ENCODE results near the gene GATA3.

GATA3 gene

DNA sequence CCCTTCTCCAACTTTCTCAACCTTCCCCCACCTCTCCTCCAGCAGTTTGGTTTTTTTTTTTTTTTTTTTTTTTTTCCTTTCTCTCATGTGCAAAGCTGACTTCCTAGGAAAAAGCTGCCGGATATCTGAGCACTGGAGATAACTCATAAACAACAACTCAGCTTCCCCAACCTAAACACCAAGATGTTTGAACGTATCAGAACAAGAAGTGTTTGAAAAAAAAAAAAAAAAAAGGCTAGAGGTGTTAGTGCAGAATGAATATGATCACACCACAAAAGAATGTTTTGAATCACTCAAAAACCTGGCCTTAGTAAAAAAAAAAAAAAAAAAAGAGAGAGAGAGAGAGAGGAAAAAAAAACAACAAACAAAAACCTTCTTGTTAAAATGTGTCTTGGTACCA lies 11.2 kb downstream of the GATA3 start:
- DNase-seq (ENCODE audit: low read depth): no peak

- no peak for DNase-seq (ENCODE audit: low read depth)
Observed at GRCh38 chr10:8066124-8066523, 11.6 kb downstream of the GATA3 start.

DNA sequence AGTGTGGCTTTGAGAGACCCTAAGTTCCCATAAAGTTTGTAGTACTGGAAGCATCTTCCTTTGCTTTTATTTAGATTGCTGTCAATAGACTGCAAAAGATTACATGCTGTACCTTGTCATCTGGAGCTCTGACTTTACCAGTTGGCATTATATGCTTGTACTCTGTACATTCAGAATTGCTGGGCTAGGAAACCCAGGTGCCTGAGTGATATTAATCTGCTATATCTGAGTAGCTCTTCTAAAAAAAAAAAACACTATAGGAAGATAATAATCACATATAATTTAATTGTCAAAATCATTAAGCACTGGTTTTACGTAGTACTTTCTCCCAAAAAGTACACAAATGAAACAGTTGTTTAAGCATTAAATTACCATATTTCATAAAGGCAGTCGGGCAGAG lies 12.3 kb downstream of the GATA3 start:
- no peak for DNase-seq (ENCODE audit: low read depth)

DNA sequence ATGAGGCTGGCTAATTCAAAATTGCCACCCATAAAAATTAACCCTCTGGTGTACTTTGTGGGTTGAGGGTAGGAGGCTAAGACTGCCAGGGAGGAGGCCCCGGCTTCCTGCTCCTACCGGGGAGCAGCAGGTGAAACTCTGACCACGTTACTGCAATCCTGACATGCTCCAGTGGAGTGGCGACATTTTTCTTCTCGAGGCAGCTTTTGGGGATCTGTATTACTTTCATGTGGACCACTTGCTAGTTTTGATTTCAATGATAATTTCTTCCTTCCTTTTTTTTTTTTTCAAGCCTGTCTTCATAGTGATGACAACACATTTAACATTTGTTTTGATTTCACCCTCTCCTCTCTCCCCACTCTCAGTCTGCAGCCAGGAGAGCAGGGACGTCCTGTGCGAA lies 14.6 kb downstream of the GATA3 start:
- no peak for DNase-seq (ENCODE audit: low read depth)

DNA sequence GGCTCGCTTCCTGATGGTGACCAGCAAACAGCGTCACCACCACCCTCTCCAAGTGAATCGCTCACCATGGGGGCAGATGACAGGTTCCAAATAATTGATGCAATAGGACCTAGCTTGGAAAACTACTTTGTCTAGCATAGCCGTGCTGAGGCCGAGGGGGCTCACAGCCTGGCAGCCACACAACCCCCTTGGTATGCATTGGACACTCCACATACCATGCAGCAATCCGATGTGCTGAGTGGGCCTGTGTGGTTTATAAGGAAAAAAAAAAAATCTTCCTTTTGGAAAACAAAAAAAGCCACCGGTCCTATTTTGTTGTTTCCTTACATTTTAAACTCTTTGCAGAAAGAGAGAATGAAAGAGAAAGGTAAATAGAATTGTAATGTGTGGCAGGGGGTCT lies 15.1 kb downstream of the GATA3 start:
- no peak for DNase-seq (ENCODE audit: low read depth)

GRCh38 chr10:8070440-8070839 lies 16.0 kb downstream of the GATA3 start:
- no peak for DNase-seq (ENCODE audit: low read depth)

DNA sequence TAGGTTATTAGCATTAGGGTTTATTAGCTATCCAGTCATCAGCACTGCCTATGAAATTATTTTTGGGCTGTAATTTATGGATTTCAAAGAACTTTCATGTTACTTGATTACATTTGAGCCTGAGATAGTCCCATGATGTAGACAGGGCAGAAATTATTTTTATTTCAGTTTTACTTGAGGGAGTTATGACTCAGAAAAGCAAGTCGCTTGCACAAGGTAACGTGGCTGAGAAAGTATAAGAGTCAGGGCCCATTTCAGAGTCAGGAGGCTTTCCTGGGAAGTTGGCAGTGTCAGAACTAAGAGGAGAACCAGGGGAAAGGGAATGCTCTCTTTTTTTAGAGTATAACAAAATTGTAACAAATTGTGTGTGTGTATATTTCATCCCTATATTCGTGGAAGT lies 16.5 kb downstream of the GATA3 start:
- DNase-seq (ENCODE audit: low read depth): no peak

GRCh38 chr10:8071666-8072065 lies 17.2 kb downstream of the GATA3 start:
- no peak for DNase-seq (ENCODE audit: low read depth)

DNA sequence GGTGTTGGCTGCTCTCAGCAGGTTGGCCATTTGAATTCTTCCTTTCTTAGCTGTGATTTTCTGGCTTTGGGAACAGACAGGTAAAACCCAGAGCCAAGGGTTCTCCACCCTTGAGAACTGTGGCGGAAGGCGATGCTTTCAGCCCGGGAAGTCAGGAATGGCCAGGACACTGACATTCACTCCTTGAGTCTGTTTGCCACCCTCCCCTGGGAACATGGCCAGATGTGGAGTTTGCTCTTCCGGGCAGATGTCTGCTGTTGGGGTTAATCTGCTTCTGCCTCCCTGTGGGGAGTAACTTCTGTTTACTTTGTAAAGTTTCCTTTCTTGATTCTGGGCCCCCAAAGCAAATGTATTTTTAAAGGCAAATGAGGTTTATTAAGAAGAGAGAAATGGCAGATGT lies 17.7 kb downstream of the GATA3 start:
- DNase-seq (ENCODE audit: low read depth): no peak

GRCh38 chr10:8073691-8074416 lies 19.4 kb downstream of the GATA3 start:
- no peak for DNase-seq (ENCODE audit: low read depth)

- DNase-seq (ENCODE audit: low read depth): no peak
Observed at GRCh38 chr10:8074881-8075280, 20.4 kb downstream of the GATA3 start.

DNA sequence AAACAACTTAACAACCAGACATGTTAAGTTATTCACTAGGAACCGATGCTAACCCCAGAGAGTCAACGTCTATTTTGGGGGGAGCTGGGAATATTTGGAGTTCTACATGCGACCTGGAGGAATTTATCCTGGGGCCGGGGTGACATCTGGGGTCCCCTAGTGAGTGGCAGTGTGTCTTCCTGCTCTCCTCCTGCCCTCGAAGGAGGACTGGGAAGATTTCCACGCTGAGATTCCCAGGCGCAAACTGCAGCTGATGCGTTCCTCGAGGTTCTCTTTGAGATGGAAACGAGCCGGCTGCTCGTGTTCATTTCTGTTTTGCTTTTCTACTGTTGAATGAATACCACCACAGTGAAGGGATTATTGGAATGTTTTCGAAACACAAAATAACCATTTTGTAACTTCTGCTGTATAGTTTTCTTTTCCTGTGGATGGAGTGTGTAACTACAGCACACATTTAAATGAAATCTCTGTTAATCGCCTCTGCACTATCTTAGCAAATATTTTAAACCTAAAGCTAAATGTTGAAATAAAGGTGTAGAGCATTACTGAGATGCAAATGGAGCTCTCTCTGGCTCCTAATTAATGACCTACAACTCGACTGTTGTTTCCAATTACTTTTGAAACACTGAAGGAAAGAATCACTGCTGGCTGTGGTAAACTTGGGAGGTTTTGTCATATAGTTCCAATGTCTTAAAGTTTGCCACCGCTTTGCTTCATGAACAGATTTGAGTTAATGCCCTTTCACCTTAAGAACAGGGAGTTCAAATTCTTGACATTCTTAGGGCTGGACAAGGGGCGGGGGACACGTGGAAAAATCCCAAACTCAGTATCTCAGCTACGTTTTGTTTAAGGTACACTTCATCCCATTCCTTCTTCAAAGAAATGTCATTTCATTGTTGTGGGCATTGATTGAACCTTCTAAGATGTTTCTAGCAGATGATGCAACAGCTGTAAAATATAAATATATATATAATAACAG lies 21.1 kb downstream of the GATA3 start:
- DNase-seq (ENCODE audit: low read depth): no peak

GRCh38 chr10:8076933-8077332 lies 22.4 kb downstream of the GATA3 start:
- no peak for DNase-seq (ENCODE audit: low read depth)

- no peak for DNase-seq (ENCODE audit: low read depth)
Observed at GRCh38 chr10:8078027-8078426, 23.5 kb downstream of the GATA3 start.

- no peak for DNase-seq (ENCODE audit: low read depth)
Observed at GRCh38 chr10:8079126-8079525, 24.6 kb downstream of the GATA3 start.

DNA sequence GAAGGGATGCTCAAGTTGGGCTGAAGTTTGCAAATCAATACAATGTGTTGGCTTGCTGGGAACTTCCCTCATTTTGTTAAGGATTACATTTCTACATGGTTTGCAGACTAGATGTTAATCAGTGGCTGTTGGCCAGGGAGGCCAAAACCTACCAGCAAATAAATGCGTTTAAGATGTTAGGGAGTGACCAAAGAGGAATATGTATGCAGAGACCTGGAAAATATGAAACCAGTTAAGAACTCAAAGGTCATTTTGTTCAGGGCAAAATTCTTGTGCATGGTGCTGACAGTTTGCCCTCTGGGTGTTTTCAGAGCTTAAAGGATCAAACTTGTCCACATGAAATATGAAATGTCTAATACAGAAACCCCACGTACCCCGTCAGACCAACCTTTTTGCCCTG lies 30.3 kb downstream of the GATA3 start:
- DNase-seq (ENCODE audit: low read depth): no peak

DNA sequence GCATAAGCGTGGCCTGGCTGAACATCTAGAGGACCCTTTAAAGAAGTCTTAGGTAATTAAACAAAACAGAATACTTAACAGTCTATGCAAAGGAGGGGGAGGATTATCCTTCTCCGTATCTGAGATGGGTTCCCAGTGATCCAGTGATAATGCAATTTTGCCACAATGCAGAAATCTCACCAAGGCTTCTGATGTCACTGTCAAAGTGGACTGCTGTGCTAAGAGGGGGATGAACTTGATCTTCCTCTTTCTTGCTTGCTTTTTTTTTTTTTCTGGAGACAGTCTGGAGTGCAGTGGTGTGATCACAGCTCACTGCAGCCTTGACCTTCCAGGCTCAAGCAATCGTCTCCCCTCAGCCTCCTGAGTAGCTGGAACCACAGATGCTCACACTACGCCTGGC lies 30.8 kb downstream of the GATA3 start:
- DNase-seq (ENCODE audit: low read depth): no peak

- DNase-seq (ENCODE audit: low read depth): no peak
Observed at GRCh38 chr10:8086315-8086714, 31.8 kb downstream of the GATA3 start.

- no peak for DNase-seq (ENCODE audit: low read depth)
Observed at GRCh38 chr10:8088504-8088903, 34.0 kb downstream of the GATA3 start.

- no peak for DNase-seq (ENCODE audit: low read depth)
Observed at GRCh38 chr10:8092428-8092827, 37.9 kb downstream of the GATA3 start.

DNA sequence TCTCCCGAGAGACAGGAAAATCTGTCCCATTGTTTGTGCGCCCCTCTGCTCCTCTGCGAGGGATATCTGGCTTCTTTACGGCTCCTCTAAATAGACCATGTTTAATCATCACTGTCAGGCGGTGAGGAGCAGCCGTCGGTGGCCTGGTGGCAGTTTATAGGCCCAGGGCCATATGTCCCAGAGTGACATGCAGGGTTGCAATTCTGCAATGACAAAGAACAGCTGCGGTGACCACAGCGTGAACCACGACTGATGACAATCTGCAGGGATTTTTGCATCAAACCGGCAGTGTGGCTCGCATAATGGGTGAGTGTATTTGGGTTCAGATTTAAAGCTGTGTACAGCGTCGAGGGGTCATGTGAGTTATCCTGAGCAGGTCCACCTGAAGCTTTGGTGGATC lies 41.5 kb downstream of the GATA3 start:
- no peak for DNase-seq (ENCODE audit: low read depth)

GRCh38 chr10:8096931-8097330 lies 42.4 kb downstream of the GATA3 start:
- no peak for DNase-seq (ENCODE audit: low read depth)

- DNase-seq (ENCODE audit: low read depth): no peak
Observed at GRCh38 chr10:8100366-8100765, 45.9 kb downstream of the GATA3 start.
